Left renal cortex interstitium (tissue), 4 donors: Measurements from ENCODE around the gene SOX6. TPM values are rescaled to one million over a fixed set of nuclear protein-coding genes. Genes with fewer than 3 reads are reported as not detected.

Experiments
- DNase-seq, 4 donors: peaks; one replicate each; pipeline ENCODE4 v3.0.0-alpha.2; 2013; ENCODE audit warnings: low read depth in 4 of 4, low spot score in 2 of 4, missing footprints in 1 of 4
- polyA plus RNA-seq, 4 donors: library from polyadenylated mRNA; unstranded; fragments of 120-200 nt; gene quantifications; one replicate each; pipeline ENCODE4 v1.2.1, GENCODE V29; 2013; ENCODE audit not compliant: insufficient read length in 4 of 4

SOX6 gene
- polyA plus RNA-seq, 4 donors: 17.2 to 23.3 (median 21.4) TPM

GRCh38 chr11:16114978-16115871 is 241.1 kb downstream of the SOX6 start:
- no peak for DNase-seq

GRCh38 chr11:16114431-16114830 is 241.9 kb downstream of the SOX6 start:
- no peak for DNase-seq

- DNase-seq: peak in 1 of 4 donors; percentile 28
These were observed 244.7 kb downstream of the SOX6 start for GRCh38 chr11:16111690-16112089.

GRCh38 chr11:16110886-16111285 is 245.5 kb downstream of the SOX6 start:
- DNase-seq: no peak

- DNase-seq: no peak
These were observed 256.9 kb downstream of the SOX6 start for GRCh38 chr11:16099343-16099900.

GRCh38 chr11:16098526-16099205 is 257.7 kb downstream of the SOX6 start:
- no peak for DNase-seq

- no peak for DNase-seq
These were observed 258.8 kb downstream of the SOX6 start for GRCh38 chr11:16097543-16097942.

GRCh38 chr11:16096336-16096735 is 260.0 kb downstream of the SOX6 start:
- no peak for DNase-seq

- no peak for DNase-seq
These were observed 260.6 kb downstream of the SOX6 start for GRCh38 chr11:16095756-16096155.

- DNase-seq: no peak
These were observed 262.3 kb downstream of the SOX6 start for GRCh38 chr11:16093889-16094653.

GRCh38 chr11:16091862-16092261 is 264.5 kb downstream of the SOX6 start:
- no peak for DNase-seq

- no peak for DNase-seq
These were observed 266.9 kb downstream of the SOX6 start for GRCh38 chr11:16089481-16089880.

- DNase-seq: no peak
These were observed 267.6 kb downstream of the SOX6 start for GRCh38 chr11:16088774-16089173.

GRCh38 chr11:16087886-16088285 is 268.5 kb downstream of the SOX6 start:
- DNase-seq: no peak

- DNase-seq: peak in 1 of 4 donors; percentile 13
These were observed 270.0 kb downstream of the SOX6 start for GRCh38 chr11:16086229-16086819.

- no peak for DNase-seq
These were observed 274.0 kb downstream of the SOX6 start for GRCh38 chr11:16082095-16083055.

- no peak for DNase-seq
These were observed 274.8 kb downstream of the SOX6 start for GRCh38 chr11:16081382-16082094.

GRCh38 chr11:16080688-16081381 is 275.5 kb downstream of the SOX6 start:
- no peak for DNase-seq
